ENCODE measurements around the gene ELN. TPM values are rescaled to one million over a fixed set of nuclear protein-coding genes. Genes with fewer than 3 reads are reported as not detected.

ELN gene
- total and polyA plus RNA-seq, 2 donors (not counting 3 experiments of a cell fraction or from before 2014, with no cell fraction given), result 1.7 to 2.6 TPM

GRCh38 chr7:74000489-74001149 lies 27.4 kb upstream of the ELN start:
- CTCF ChIA-PET, result interaction anchor here (1.6 to 6.5 kb wide), 2 partner anchors 8 to 25 kb away, joined by 4 to 37 read pairs; no protein-coding TSS in a partner anchor

More at GRCh38 chr7:74000489-74001149, 27.4 kb upstream of the ELN start:
- FAIRE-seq, result no peak
- intact Hi-C loops (cut with micrococcal nuclease) (no loop called here), dilution Hi-C loops (cut with MboI; ENCODE audit: extremely low pct_ligation_motif_present, low sequenced_read_pairs) (no loop called here)
- H3K4me1 ChIP-seq (ENCODE audit: control insufficient read depth, extremely low read depth, insufficient read depth, low read length), result peaks cover 19% of the 10 kb centered on the region
- H3K9me3 ChIP-seq (replicated peaks; ENCODE audit: control insufficient read depth, insufficient read depth, low read length), result no peaks in the 10 kb centered on the region
- no peak overlapping the region for H3K4me2 ChIP-seq (ENCODE audit: insufficient read depth, low read length)
- no peaks in the 10 kb centered on the region for H4K20me1 ChIP-seq (replicated peaks; ENCODE audit: control insufficient read depth, extremely low read depth, insufficient read depth, low read length)
- DNase-seq (ENCODE audit: low read depth, low spot score), result no peak
- H3K79me2 ChIP-seq (ENCODE audit: control insufficient read depth, insufficient read depth, low read length), result no peaks in the 10 kb centered on the region
- H3K27me3 ChIP-seq (ENCODE audit: control insufficient read depth in 2 of 2, insufficient read depth in 2 of 2, low read length in 2 of 2), result no peaks in the 10 kb centered on the region
- no peak overlapping the region for H3K9ac ChIP-seq (replicated peaks; ENCODE audit: extremely low read depth, insufficient read depth, low read length)
- no peak overlapping the region for H3K4me3 ChIP-seq (replicated peaks in 1 of 3; ENCODE audit: insufficient read depth in 1 of 3, low read depth in 1 of 3, low read length in 3 of 3)
- H3K9me1 ChIP-seq (replicated peaks; ENCODE audit: control insufficient read depth, extremely low read depth, insufficient read depth, low read length), result no peaks in the 10 kb centered on the region
- H2AFZ ChIP-seq (ENCODE audit: low read depth, low read length), result no peak overlapping the region
- TF ChIP-seq CTCF (IDR thresholded peaks at IDR 0.05; ENCODE audit: extremely low read depth in 1 of 2, insufficient read depth in 1 of 2, low read depth in 1 of 2, low read length in 2 of 2) (no peak), EZH2 (IDR thresholded peaks at IDR 0.05; ENCODE audit: borderline replicate concordance, low read depth, low read length, severe bottlenecking) (no peak), GATA2 (IDR thresholded peaks at IDR 0.05; ENCODE audit: insufficient read depth, insufficient read length, low read depth, low read length) (no peak), POLR2AphosphoS5 (IDR thresholded peaks at IDR 0.05; ENCODE audit: insufficient read depth, low read depth, low read length) (no peak), MAX (IDR thresholded peaks at IDR 0.05; ENCODE audit: insufficient read depth, insufficient read length) (no peak), FOS (IDR thresholded peaks at IDR 0.05; ENCODE audit: borderline replicate concordance, insufficient read depth, low read length) (no peak), MYC (IDR thresholded peaks at IDR 0.05; ENCODE audit: low read depth, low read length) (no peak), POLR2A (IDR thresholded peaks at IDR 0.05; ENCODE audit: low read depth, low read length) (no peak), JUN (IDR thresholded peaks at IDR 0.05; ENCODE audit: borderline replicate concordance, insufficient read depth, insufficient read length, low read depth) (no peak)
- BruUV-seq (replicated peaks), result no TSS peak
- no peak overlapping the region for H3K27ac ChIP-seq (ENCODE audit: insufficient read depth, low read depth, low read length)
- POLR2A ChIA-PET, result no interaction called here
- H3K36me3 ChIP-seq (ENCODE audit: control insufficient read depth in 2 of 2, extremely low read depth in 1 of 2, insufficient read depth in 2 of 2, low read length in 2 of 2), result no peaks in the 10 kb centered on the region

Data from endothelial cell of umbilical vein (primary cell).